K562 (cell line): ENCODE data around the gene POC1B. TPM values are rescaled to one million over a fixed set of nuclear protein-coding genes. Genes with fewer than 3 reads are reported as not detected.
A peak's percentile ranks its signal among the peaks of the same experiment; 100 is the strongest.

Experiments used
- CHCHD3 ChIP-seq: fragments of 250-450 bp; sonication (Bioruptor Pico); IDR thresholded peaks from 2 replicates; pipeline ENCODE4 v2.1.2; 2022; ENCODE audit warnings: mild to moderate bottlenecking
- HNRNPL ChIP-seq: fragments of 200-400 bp; formaldehyde crosslinking; IDR thresholded peaks from 2 replicates; pipeline ENCODE4 v1.6.1; 2017; ENCODE audit warnings: low read depth, mild to moderate bottlenecking, low read length
- PCBP2 ChIP-seq: fragments of 200-400 bp; formaldehyde crosslinking; IDR thresholded peaks from 2 replicates; pipeline ENCODE4 v1.6.1; 2018; ENCODE audit warnings: low read length, low read depth, mild to moderate bottlenecking, moderate library complexity; ENCODE audit not compliant: poor library complexity, severe bottlenecking
- POLR2H ChIP-seq: IDR thresholded peaks from 2 replicates; pipeline ENCODE4 v1.6.1; 2016; ENCODE audit warnings: missing genetic modification characterization, low read depth, mild to moderate bottlenecking, control low read depth, missing compliant biosample characterization, moderate library complexity
- RAD51 ChIP-seq: fragments of 450-650 bp; IDR thresholded peaks from 2 replicates; pipeline ENCODE4 v1.7.1; 2016; ENCODE audit warnings: low read depth, mild to moderate bottlenecking, borderline replicate concordance
- RBBP5 ChIP-seq: fragments of 200-600 bp; sonication (generic); IDR thresholded peaks from 2 replicates; pipeline ENCODE4 v1.6.1; 2012; ENCODE audit warnings: borderline replicate concordance, mild to moderate bottlenecking, low read length, control low read depth, inconsistent platforms; ENCODE audit not compliant: insufficient read depth, poor library complexity, severe bottlenecking
- SMAD2 ChIP-seq: fragments of 150-350 bp; IDR thresholded peaks from 2 replicates; pipeline ENCODE4 v1.6.1; 2014; ENCODE audit warnings: low read depth, mild to moderate bottlenecking, low read length
- SMAD4 ChIP-seq: fragments of 250-450 bp; sonication (Bioruptor Pico); conservative IDR thresholded peaks from 2 replicates; pipeline ENCODE4 v1.8.0; 2021; ENCODE audit warnings: inconsistent platforms, mild to moderate bottlenecking, moderate library complexity
- STAG1 ChIP-seq: sonication (generic); formaldehyde crosslinking; IDR thresholded peaks from 2 replicates; pipeline ENCODE4 v1.5.0; 2020; ENCODE audit warnings: missing genetic modification reagents, borderline replicate concordance
- ZNF232 ChIP-seq: sonication (generic); formaldehyde crosslinking; IDR thresholded peaks from 2 replicates; pipeline ENCODE4 v1.8.0; 2022; ENCODE audit warnings: mild to moderate bottlenecking, missing genetic modification reagents
- ZNF551 ChIP-seq: fragments of 250-450 bp; sonication (Bioruptor Pico); IDR thresholded peaks from 2 replicates; pipeline ENCODE4 v1.5.0; 2021; ENCODE audit warnings: mild to moderate bottlenecking, moderate library complexity
- polyA plus RNA-seq, 8 experiments: library from polyadenylated mRNA; depleted of rRNA in 4 of 8; stranded (reverse) in 5 of 8; unstranded in 3 of 8; fragments of >200 nt; fragmentation: Nextera tagmentation in 2 of 8; fragmentation: Illumina TruSeq in 1 of 8; extraction: Ambion mirVana in 2 of 8; extraction: Trizol in 1 of 8; gene quantifications; 2 replicates each; pipeline versions ENCODE4 v1.2.1 to v1.2.3, GENCODE V29; 2011 to 2014; ENCODE audit warnings: inconsistent platforms in 1 of 8, missing spikeins in 1 of 8
- total RNA-seq, 7 experiments: library from RNA; depleted of rRNA in 6 of 7; stranded (reverse); fragments of >200 nt in 6 of 7; fragmentation: Illumina TruSeq in 2 of 7; extraction: Trizol in 2 of 7; gene quantifications; 2 replicates each; pipeline versions ENCODE4 v1.2.1 to v1.2.3, GENCODE V29; 2011 to 2021; ENCODE audit warnings: low replicate concordance in 1 of 7
- TF ChIP-seq, protein P1 (sequence below): fragments of 450-650 bp; formaldehyde crosslinking; IDR thresholded peaks from 2 replicates; pipeline ENCODE4 v1.4.0; 2020; ENCODE audit warnings: mild to moderate bottlenecking, moderate library complexity
- TF ChIP-seq, protein P2 (sequence below): sonication (generic); formaldehyde crosslinking; IDR thresholded peaks from 2 replicates; pipeline ENCODE4 v1.8.0; 2023; ENCODE audit warnings: mild to moderate bottlenecking, missing genetic modification reagents
- TF ChIP-seq, protein P3 (sequence below): sonication (generic); formaldehyde crosslinking; IDR thresholded peaks from 2 replicates; pipeline ENCODE4 v1.8.0; 2022; ENCODE audit warnings: mild to moderate bottlenecking, missing genetic modification reagents
- TF ChIP-seq, protein P4 (sequence below): sonication (generic); formaldehyde crosslinking; IDR thresholded peaks from 2 replicates; pipeline ENCODE4 v1.8.0; 2022; ENCODE audit warnings: mild to moderate bottlenecking, missing genetic modification reagents
- TF ChIP-seq, protein P5 (sequence below): sonication (generic); formaldehyde crosslinking; IDR thresholded peaks from 2 replicates; pipeline ENCODE4 v1.8.0; 2022; ENCODE audit warnings: mild to moderate bottlenecking, missing genetic modification reagents, borderline replicate concordance

The POC1B gene
- total and polyA plus RNA-seq, 9 of the 15 experiments (the other 6 are each of a cell fraction or from before 2014, with no cell fraction given): 4.5 to 16.1 (median 10.4) TPM

DNA sequence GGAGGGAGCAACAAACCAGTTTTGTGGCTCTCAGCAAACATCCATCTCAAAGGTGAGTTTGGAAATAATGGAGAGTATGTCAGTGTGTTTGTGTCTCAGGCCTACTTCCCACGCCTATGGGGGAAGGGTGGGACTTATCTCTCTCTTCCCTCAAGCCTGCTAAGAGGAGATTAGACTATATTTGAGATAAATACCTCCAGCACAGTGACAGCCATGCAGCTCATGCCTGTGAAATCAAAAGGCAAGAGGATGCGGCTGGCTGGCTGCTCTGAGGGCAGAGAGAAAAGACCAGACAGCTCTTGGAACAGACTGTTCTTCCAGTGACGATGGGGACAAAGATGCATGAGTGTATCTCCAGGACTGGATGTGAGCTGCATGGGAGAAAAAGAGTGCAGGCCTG lies 14.7 kb upstream of the POC1B start (continued):
- TF ChIP-seq, protein P1, sequence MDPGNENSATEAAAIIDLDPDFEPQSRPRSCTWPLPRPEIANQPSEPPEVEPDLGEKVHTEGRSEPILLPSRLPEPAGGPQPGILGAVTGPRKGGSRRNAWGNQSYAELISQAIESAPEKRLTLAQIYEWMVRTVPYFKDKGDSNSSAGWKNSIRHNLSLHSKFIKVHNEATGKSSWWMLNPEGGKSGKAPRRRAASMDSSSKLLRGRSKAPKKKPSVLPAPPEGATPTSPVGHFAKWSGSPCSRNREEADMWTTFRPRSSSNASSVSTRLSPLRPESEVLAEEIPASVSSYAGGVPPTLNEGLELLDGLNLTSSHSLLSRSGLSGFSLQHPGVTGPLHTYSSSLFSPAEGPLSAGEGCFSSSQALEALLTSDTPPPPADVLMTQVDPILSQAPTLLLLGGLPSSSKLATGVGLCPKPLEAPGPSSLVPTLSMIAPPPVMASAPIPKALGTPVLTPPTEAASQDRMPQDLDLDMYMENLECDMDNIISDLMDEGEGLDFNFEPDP (CRISPR knock-in tag): no peak
- TF ChIP-seq CHCHD3 (CRISPR knock-in tag) (no peak), RAD51 (no peak), RBBP5 (no peak), ZNF551 (CRISPR knock-in tag) (no peak), POLR2H (tag) (no peak), HNRNPL (no peak), SMAD2 (no peak), PCBP2 (no peak), ZNF232 (CRISPR knock-in tag) (no peak), STAG1 (CRISPR knock-in tag) (no peak), SMAD4 (CRISPR knock-in tag) (peak; percentile 90)
- TF ChIP-seq, protein P2, sequence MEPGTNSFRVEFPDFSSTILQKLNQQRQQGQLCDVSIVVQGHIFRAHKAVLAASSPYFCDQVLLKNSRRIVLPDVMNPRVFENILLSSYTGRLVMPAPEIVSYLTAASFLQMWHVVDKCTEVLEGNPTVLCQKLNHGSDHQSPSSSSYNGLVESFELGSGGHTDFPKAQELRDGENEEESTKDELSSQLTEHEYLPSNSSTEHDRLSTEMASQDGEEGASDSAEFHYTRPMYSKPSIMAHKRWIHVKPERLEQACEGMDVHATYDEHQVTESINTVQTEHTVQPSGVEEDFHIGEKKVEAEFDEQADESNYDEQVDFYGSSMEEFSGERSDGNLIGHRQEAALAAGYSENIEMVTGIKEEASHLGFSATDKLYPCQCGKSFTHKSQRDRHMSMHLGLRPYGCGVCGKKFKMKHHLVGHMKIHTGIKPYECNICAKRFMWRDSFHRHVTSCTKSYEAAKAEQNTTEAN (CRISPR knock-in tag): no peak
- TF ChIP-seq, protein P3, sequence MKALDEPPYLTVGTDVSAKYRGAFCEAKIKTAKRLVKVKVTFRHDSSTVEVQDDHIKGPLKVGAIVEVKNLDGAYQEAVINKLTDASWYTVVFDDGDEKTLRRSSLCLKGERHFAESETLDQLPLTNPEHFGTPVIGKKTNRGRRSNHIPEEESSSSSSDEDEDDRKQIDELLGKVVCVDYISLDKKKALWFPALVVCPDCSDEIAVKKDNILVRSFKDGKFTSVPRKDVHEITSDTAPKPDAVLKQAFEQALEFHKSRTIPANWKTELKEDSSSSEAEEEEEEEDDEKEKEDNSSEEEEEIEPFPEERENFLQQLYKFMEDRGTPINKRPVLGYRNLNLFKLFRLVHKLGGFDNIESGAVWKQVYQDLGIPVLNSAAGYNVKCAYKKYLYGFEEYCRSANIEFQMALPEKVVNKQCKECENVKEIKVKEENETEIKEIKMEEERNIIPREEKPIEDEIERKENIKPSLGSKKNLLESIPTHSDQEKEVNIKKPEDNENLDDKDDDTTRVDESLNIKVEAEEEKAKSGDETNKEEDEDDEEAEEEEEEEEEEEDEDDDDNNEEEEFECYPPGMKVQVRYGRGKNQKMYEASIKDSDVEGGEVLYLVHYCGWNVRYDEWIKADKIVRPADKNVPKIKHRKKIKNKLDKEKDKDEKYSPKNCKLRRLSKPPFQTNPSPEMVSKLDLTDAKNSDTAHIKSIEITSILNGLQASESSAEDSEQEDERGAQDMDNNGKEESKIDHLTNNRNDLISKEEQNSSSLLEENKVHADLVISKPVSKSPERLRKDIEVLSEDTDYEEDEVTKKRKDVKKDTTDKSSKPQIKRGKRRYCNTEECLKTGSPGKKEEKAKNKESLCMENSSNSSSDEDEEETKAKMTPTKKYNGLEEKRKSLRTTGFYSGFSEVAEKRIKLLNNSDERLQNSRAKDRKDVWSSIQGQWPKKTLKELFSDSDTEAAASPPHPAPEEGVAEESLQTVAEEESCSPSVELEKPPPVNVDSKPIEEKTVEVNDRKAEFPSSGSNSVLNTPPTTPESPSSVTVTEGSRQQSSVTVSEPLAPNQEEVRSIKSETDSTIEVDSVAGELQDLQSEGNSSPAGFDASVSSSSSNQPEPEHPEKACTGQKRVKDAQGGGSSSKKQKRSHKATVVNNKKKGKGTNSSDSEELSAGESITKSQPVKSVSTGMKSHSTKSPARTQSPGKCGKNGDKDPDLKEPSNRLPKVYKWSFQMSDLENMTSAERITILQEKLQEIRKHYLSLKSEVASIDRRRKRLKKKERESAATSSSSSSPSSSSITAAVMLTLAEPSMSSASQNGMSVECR (CRISPR knock-in tag): no peak
- TF ChIP-seq, protein P4, sequence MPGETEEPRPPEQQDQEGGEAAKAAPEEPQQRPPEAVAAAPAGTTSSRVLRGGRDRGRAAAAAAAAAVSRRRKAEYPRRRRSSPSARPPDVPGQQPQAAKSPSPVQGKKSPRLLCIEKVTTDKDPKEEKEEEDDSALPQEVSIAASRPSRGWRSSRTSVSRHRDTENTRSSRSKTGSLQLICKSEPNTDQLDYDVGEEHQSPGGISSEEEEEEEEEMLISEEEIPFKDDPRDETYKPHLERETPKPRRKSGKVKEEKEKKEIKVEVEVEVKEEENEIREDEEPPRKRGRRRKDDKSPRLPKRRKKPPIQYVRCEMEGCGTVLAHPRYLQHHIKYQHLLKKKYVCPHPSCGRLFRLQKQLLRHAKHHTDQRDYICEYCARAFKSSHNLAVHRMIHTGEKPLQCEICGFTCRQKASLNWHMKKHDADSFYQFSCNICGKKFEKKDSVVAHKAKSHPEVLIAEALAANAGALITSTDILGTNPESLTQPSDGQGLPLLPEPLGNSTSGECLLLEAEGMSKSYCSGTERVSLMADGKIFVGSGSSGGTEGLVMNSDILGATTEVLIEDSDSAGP (CRISPR knock-in tag): no peak
- TF ChIP-seq, protein P5, sequence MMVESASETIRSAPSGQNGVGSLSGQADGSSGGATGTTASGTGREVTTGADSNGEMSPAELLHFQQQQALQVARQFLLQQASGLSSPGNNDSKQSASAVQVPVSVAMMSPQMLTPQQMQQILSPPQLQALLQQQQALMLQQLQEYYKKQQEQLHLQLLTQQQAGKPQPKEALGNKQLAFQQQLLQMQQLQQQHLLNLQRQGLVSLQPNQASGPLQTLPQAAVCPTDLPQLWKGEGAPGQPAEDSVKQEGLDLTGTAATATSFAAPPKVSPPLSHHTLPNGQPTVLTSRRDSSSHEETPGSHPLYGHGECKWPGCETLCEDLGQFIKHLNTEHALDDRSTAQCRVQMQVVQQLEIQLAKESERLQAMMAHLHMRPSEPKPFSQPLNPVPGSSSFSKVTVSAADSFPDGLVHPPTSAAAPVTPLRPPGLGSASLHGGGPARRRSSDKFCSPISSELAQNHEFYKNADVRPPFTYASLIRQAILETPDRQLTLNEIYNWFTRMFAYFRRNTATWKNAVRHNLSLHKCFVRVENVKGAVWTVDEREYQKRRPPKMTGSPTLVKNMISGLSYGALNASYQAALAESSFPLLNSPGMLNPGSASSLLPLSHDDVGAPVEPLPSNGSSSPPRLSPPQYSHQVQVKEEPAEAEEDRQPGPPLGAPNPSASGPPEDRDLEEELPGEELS: no peak
